HT1080 (cell line): ENCODE measurements around the gene TMEM40. TPM values are rescaled to one million over a fixed set of nuclear protein-coding genes. Genes with fewer than 3 reads are reported as not detected.

ENCODE experiments used
- total RNA-seq: library from RNA; depleted of rRNA; stranded (reverse); fragments of >200 nt; shearing (Covaris generic); gene quantifications from 2 replicates; pipeline ENCODE4 v1.2.3, GENCODE V29; 2014; rRNA removed

TMEM40 gene
- total RNA-seq, 1 experiment from 2014 or later = not detected

Other genes starting within 250 kb of the TMEM40 start
- gene MKRN2OS, start 213.8 kb downstream of the TMEM40 start, total RNA-seq = not detected in 2 replicates
- 37.3 and 39.3 TPM in 2 replicates for gene MKRN2, start 202.2 kb downstream of the TMEM40 start, total RNA-seq
- gene RAF1, start 95.1 kb downstream of the TMEM40 start, total RNA-seq = 110 and 111 TPM in 2 replicates
- gene CAND2, start 37.4 kb upstream of the TMEM40 start, total RNA-seq = 0.19 and 0.60 TPM in 2 replicates
- gene RPL32, start 82.3 kb upstream of the TMEM40 start, total RNA-seq = 2,698 and 2,901 TPM in 2 replicates